HG03039 (cell line): ENCODE measurements around the gene PTH1R.

Experiments used
- ATAC-seq: cut with Tn5 transposase; IDR thresholded peaks from one replicate; pipeline ENCODE4 v1.9.1; 2021; ENCODE audit warnings: mild to moderate bottlenecking, moderate library complexity; ENCODE audit not compliant: unreplicated experiment

PTH1R gene

DNA sequence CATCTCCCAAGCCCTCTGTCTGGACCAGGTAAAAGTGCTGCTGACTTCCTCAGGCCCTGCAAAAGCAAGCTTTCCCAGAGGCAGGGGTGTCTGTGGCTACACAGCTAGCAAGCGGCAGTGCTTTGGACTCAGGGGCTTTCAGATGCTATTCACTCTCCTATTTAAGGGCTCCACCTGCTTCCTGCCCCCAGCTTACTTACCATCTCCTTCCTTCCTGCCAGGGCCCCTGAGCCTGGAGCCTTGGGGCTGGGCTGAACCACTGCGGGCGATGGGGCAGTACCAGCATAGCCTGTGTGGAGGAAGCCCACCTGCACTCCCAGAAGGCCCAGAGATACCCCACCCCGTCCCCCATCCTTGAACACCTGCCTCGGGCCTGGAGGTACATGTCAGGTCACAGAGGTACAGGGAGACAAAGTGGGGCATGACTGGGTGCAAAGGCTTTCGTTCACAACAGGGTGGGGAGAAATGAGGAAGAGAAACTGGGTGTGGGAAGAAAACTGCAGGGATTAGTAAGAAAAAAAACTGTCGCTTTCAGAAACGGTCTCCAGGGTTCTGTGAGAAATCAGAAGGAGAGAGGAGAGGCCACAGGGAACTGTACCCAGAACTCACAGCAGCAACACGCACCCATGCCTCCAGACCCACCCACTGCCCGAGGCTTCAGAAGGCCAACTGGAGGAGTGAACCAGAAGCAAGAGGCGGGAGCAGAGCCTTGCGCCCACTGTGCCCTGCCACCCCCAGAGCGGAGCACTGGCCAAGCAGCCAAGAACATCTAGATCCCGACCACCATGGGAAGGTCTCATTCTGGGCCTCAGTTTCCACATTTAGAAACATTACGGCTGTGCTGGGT is 49.6 kb downstream of the PTH1R start:
- ATAC-seq = peak; percentile 45

DNA sequence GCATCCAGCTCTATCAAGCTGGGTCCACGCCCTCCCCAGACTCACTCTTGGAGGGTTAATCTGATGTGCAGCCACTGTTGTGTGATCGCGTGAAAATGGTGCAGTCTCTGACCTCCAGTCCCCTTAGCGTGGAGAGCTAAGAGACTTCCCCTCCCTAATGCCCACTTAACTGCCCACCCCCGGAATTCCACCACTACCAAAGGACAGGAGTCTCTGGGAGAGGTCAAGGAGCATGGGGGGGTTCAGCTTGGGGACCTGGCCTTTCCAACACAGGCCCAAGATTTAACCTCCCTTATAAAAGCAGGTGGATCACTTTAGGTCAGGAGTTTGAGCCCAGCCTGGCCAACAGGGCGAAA is 50.2 kb downstream of the PTH1R start:
- no peak for ATAC-seq

DNA sequence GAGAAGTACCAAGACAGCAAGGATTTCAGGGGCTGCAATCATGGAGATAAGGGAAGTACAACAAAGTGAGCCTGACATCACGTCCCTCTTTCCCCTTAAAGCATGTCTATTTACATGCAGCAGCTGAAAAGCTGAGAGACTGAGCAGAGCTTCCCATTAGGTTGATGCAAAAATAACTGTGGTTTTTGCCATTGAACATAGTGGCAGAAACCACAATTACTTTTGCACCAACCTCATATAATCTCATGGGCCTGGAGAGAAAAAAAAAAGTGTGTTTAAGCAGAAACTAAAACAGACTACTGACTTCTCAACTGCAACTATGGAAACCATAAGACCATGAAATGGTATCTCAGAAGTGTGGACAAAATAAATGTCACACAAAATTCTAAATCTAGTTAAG is 50.8 kb downstream of the PTH1R start:
- ATAC-seq = no peak

DNA sequence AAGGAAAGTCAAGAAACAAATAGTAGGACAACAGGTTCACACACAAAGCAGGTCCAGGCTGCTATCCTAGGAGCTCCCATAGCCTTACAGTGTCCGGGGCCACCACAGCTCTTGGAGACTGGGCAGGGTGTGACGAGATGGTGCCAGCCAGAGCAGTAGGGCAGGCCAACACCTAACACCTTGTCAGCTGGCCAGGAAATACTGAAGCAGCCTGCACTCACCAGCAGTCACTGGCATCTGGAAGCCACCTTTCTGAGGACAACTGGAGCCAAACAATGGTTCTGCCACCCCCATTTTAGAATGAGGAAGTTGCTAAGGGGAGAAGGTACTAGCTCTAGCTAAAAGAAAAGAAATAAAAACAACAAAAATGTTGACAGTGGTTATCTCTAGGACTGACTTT is 51.8 kb downstream of the PTH1R start:
- ATAC-seq = no peak

DNA sequence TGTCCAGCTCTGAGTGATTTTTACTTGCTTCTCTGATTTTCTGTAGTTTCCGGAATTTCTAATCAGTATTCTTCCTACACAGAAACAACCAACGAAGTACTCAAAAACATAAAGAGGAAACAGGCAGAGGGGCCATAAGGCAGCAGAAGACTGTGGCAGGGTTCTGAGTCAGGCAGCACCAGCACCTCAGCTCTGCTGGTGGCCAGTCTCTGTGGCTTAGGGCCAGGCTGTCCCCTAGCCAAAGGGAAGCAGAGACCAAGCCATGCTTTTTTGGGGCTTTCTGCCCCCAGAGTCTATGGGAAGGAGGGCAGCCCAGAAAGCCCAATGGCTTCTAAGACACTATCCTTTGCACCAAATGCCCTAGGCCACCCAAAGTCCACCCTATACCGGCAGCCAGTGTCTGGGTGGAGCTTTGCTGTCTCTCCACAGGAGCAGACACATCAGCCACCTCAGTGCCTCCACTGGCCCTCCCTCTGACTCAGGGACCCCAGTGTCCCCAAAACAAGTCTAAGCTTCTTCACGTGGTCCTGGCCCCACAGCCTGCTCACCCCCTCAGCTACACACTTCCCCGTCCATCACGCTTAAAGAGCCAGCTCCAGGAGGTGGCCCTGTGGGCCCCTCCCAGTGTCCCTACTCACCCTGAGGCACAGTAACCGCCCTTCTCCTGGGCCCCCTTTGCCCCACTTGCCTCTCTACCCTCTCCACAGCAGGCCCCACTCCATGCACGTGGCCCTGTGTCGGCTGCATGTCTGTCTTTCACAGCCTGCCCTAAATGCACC is 52.8 kb downstream of the PTH1R start:
- no peak for ATAC-seq

DNA sequence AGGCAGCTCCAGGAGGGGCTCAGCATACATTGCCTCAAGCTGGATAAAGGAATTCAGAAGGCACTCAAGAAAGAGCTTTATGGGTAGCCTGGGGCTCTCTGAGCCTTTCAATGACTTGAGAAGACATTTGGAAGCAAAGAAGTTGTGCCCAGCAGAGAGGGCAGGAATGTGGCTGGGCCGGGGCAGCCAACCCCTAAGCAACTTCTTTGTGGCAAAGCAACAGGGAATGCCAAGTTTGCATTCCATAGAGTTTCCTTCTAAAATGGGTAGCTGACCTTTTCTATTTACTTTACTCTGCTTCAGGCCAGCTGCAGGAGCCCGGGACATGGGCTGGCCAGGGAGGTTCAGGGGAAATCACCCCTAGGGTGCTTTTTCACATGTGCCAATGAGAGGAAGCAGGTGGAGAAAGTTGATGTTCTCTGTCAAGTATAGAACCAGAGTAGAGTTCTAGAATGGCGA is 53.5 kb downstream of the PTH1R start:
- ATAC-seq = no peak

DNA sequence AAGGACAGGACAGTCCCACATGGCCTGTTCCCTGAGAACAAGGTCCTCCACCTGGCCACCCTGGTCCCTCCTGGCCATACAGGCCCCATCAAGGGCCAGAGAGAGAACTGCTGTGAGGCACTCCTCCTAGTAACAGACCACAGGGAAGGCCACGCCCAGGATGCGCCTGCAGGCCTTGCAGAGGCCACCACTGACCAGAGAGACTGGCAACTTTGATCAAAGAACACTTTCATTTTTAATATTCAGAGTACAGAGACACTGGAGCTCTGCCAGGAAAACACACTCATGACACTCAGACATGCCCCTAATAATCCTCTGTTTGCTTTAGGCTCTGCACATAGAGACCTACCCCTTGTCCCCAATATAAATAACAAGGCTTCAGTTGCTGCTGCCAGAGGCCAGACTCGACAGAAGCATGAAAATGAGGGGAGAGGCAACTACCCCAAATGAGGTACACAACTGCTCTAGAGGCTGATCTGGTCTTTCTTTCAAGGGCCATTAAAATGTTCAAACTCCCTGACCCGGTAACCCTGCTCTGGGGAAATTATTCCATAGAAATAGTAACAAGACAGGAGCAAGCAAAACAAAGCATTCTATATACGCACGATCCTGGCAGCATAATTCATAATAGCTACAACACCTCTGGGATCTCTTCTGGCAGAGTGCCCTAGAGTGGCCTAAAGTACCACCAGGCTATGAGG is 54.3 kb downstream of the PTH1R start:
- ATAC-seq = no peak

DNA sequence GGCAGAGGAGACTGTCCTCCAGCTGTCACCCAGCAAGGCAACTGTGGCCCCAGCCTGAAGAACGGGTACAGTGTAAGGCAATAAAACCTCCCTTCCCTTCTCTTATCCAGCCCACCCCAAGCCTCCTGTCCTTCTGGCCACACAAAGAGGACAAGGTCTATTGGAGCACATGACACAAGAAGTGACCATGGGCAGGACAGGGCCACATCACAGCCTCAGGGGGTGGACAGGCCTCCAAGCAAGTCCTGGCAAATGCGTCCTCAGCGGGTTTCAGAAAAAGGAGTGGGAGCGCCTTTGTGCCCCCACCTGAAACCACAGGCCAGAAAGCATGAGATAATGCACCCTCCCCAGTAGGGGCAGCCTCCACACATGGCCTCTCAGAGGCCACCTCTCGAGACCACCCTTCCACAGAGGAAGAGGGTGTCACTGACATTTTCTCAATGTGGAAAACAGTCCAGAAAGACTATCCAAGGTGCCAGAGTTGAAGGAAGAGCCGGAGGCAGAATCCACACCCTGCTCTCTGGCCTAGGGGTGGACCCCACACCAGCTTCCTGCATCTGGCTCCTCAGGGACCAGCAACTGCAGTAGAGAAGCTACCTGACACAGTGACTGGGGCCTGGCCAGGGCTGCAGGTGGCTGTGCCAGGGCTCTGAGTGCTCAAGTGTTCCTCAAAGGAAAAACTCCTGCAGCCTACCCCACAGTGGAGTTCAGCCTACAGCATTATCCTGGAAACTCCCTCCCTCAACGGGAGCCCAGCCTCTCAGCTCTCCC is 55.1 kb downstream of the PTH1R start:
- no peak for ATAC-seq

DNA sequence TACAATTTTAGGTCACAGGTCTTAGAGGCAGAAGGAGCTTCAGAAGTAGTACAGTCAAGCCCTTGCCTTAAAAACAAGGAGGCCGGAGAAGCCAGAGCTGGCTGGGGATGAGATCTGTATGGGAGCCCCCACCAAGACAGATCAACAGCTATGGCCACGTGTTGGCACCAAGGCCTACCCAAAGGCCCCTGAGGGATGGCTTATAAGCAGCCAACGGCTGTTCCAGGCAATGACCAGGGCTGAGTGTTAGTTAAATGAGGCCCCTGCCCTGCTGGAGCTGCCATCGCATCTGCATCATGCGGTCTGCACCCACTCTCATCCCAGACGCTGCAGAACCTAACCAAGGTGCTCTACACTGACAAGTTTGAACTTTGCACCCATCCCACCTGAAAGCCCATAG is 55.7 kb downstream of the PTH1R start:
- ATAC-seq = no peak

DNA sequence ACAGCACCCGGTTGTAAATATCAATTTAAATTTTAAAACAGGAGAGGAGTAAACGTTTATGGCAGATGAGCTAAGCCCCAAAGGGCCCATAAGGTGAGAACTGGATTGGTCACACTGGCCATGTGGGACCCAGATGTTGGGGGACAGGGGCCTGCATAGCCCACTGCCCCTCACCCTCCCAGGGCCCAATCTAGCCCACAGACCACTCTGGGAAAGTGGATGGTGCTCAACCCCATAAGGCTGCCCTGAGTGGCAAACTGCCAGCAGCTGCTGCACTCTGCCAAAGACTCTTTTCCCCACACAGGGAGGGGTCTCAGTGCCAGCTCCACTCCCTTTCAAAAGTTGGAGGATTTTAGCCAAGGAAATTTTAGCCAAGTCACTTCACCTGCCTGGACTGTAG is 56.6 kb downstream of the PTH1R start:
- ATAC-seq = no peak

DNA sequence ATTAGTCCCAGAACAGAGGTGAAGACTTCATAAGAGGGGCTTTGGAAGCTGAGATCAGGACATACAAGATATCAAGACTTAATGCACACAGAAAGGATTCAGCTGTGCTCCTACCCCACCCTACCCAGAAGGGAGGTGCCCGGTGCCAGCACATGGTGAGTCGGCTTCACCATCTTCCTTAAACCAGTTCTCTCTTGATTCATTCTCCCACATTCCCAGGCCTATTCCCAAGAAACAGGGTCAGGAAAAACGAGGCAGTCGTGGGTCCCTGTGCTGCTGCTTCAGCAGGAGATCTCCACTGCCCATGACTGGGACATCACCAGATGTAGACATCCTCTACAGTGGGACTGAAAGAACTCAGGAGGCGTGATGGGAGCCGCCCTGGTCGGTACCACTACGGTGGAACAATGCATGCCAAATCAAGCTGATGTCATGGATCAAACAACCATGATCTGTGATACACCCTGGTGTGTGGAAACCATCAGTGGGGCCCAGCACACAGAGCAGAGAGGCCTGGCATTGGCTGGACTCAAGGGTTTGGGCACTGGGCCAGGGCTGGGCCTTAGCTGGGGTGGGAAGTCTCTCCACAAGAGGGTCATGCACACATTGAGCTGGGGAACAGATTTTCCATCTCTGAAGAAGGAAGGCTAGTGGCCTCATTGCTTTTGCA is 57.1 kb downstream of the PTH1R start:
- ATAC-seq = no peak

DNA sequence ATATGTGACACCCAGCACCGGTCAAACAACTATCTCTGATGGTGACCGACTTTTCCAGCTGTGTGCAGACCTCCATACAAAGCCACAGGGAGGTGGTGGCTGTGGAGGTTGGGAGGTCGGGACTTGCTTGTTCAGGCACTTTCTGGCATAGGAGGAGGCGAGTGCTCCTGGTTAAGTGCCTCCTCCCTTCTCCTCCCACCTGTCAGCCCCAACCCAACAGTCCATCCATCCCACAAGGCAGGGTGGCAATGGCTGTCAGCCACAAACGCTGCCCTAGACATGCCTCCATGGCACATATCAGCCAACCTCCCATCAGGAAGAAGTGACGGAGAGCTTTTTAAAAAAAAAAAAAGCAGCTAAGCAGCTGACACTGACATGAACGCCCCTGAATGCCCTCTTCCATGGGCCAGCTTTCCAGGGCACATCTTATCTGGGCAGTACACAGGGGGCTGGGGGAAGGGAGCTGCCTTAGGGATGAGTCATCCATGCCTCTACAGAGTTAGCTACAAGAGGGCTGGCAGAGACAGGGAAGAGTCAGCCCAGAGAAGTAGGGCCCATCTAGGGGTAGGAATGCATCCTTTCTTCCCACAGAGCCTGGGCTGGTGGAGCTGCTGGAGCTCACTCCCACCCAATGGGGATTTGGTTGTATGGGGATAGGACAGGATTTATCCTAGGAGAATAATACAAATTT is 57.8 kb downstream of the PTH1R start:
- ATAC-seq = no peak

DNA sequence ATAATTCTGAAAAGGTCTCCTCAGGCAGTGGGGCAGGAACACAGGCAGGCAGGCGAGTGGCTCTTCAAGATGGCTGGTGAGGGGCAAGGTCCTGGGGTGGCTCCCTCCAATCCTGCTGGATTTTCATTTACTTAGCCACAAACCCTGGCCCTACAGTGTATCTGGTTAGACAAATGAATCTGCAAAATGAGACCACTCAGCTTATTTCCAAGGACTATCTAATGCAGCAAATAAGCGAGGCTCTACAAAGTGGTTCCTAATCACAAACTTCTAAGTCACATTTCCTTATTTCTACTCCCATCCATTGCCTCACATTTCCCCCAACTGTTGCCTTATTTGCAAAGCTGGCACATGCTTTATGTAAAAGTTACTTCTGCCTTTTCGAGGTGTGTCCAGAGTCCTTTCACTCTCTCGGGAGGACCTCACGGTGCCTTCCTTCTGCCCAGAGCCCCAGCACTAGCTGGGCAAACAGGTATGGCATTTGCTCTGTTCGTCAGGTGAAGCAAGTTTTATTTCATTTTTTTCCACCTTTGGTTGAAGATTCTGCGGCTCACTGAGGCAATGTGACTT is 58.6 kb downstream of the PTH1R start:
- ATAC-seq = no peak

DNA sequence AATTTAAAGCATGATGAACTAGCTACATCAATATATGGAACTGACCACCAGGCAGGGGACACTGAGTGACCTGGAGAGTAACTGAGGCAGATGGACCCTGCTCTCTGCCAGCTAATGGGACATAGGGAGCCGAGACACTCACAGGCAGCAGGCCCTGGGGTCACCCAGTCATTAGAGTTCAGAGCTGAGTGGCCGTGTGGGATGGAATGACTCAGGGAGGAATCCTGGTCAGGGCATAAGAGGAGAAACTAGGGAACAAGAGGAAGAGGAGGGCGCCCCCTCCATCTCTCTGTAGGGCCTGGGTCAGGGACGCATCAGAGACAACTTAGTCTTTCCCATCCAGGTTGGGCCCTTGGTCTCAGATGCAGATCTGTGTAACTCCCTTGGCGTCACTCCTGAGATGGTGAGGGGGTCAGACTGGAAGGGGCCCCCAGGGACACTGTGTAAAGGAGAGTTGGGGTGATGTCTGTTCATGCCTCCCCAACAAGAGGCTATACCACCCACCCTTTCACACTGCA is 59.3 kb downstream of the PTH1R start:
- no peak for ATAC-seq

DNA sequence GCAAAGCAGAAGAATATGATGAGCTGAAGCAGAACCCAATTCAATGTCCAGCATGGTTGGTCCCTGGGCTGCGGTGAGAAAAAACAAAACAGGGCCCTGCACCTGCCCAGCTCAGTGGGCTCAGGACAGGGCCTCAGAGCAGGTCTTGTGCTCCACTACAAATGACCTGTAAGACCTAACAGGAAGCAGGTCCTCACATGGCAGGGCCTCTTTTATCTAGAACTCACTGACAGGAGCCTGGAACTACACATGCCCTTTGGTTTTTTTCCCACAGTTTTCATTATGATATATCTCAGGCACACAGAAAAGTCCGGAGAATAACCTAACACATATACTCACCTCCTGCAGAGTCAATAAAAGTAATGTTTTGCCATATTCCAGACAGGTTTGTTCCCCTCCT is 60.6 kb downstream of the PTH1R start:
- ATAC-seq = no peak

DNA sequence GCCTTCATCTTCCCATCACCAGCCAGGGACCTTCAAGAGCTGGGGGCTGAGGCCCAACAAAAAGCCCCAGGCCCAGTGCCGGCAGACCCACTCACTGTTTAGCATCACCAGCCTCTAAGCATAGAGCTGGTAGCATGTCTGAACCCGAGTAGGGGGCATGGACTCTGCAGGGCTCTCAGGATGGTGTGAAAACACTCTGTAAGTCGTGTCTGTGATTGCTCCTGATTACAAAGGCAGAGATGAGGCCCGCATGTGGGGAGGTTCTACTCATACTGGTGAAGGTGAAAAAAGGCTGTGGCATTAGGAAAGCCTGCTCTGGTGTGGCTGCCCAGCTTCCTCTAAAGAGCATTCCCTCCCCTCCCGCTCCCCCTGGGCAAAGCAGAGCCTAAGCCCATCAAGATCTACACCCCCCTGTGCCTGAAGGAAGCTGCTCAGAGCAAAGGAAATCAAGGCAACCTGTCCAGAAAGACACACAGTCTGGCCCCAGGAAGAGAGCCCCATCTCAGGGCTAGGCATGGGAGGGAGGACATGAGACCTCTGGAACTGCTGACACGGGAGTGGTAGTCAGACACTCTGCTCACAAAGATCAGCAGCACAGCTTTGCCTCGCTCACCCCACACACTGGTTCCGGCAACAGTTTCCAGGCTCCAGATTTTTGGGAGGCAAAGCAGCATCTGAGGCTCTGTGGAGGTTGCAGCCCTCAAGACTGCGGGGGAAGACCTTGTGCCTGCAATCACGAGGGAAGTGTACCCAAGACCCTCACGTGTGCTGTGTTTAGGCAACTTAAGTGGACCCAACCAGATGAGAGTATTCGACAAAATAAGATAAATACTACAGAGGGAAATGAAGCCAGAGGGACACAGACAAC is 62.3 kb downstream of the PTH1R start:
- no peak for ATAC-seq

DNA sequence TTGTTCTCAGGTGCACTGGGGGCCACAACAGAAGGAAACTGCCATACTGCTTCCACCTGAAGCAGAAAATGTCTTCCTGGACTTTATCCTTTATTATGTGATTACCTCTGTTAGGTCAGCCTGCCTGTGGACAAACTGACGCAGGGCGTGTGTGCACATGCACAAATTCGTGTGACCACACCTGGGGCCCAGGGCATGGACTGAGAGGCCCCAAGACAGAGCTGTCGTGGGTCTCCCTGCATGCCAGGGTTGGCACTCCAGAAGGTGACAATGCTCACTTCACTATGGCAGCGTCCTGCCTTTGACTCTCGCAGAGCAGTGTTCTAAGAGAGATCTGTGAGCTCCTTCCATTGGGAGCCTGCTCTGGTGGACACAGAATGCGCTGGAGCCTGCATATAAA is 64.6 kb downstream of the PTH1R start:
- no peak for ATAC-seq

DNA sequence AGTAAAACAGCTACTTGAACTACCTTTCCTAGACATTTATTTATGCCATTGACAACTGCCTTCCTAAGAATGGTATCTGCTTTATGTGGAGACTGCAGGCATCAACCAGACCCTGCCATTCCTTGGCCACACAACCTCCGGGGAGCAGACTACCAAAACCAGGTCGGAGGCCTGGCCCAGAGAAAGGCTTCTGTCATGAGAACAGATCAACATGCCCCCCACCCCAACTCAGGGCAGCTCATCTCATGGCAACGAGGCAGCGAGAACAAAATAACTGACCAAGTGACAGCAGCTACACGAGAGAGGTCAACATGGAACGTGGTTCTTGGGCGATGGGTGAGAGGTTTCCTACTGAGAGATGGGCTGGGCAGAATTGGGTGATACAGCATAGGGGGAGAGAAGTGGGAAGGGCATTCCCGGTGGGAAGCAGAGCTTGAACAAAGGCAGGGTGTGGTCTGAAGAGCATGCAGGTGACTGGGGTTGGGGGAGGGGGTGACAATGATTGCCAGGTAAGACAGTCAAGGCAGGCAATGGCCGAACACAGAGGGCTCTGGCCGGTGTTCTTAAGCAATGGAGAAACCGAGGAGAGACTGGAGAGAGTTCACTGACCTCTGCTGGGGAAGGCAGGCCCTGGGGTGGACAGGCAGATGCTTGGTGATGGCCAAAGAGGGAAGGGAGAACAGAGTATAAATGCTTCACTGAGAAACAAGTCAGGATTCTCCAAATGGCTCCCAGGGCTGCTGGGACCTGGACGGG is 65.1 kb downstream of the PTH1R start:
- ATAC-seq = no peak
